ENCODE data around the gene PRR5. TPM values are rescaled to one million over a fixed set of nuclear protein-coding genes. Genes with fewer than 3 reads are reported as not detected.

PRR5 gene
- total and polyA plus RNA-seq, 2 donors from 2014 or later = 24.0 to 46.0 TPM

GRCh38 chr22:44782363-44782963 is 80.5 kb downstream of the PRR5 start:
- FAIRE-seq = no peak
- no peaks in the 10 kb centered on the region for H3K9me3 ChIP-seq (ENCODE audit: control insufficient read depth in 2 of 3, insufficient read depth in 1 of 3, low read length in 3 of 3)
- H3K4me3 ChIP-seq (ENCODE audit: low read length in 3 of 3) = no peak overlapping the region
- DNase-seq = no peak
- H3K9ac ChIP-seq (ENCODE audit: low read length in 3 of 3) = no peak overlapping the region
- H3K27me3 ChIP-seq (ENCODE audit: control insufficient read depth, insufficient read depth, low read length) = no peaks in the 10 kb centered on the region
- peaks cover 0 to under 1% (median 0%) of the 10 kb centered on the region in 3 donors for H3K36me3 ChIP-seq (ENCODE audit: control insufficient read depth in 2 of 3, insufficient read depth in 3 of 3, low read length in 3 of 3)
- H3K27ac ChIP-seq (ENCODE audit: low read depth in 2 of 2, low read length in 2 of 2) = no peak overlapping the region
- peaks cover 0 to 7% (median 0%) of the 10 kb centered on the region in 3 donors for H3K4me1 ChIP-seq (ENCODE audit: control insufficient read depth in 2 of 3, insufficient read depth in 2 of 3, low read depth in 1 of 3, low read length in 3 of 3)
- TF ChIP-seq CTCF (IDR thresholded peaks at IDR 0.05; ENCODE audit: borderline replicate concordance, extremely low read depth, insufficient read depth) = no peak
- intact Hi-C loops (cut with DNase I) = no loop called here

- peaks cover 0 to 2% (median 0%) of the 10 kb centered on the region in 3 donors for H3K36me3 ChIP-seq (ENCODE audit: control insufficient read depth in 2 of 3, insufficient read depth in 3 of 3, low read length in 3 of 3)
- no peaks in the 10 kb centered on the region for H3K9me3 ChIP-seq (ENCODE audit: control insufficient read depth in 2 of 3, insufficient read depth in 1 of 3, low read length in 3 of 3)
- no peak for DNase-seq
- intact Hi-C loops (cut with DNase I) = no loop called here
- H3K27me3 ChIP-seq (ENCODE audit: control insufficient read depth, insufficient read depth, low read length) = no peaks in the 10 kb centered on the region
- no peak for TF ChIP-seq CTCF (IDR thresholded peaks at IDR 0.05; ENCODE audit: borderline replicate concordance, extremely low read depth, insufficient read depth)
- FAIRE-seq = no peak
- H3K27ac ChIP-seq (ENCODE audit: low read depth in 2 of 2, low read length in 2 of 2) = no peak overlapping the region
- no peak overlapping the region for H3K9ac ChIP-seq (ENCODE audit: low read length in 3 of 3)
- H3K4me3 ChIP-seq (ENCODE audit: low read length in 3 of 3) = no peak overlapping the region
- H3K4me1 ChIP-seq (ENCODE audit: control insufficient read depth in 2 of 3, insufficient read depth in 2 of 3, low read depth in 1 of 3, low read length in 3 of 3) = peaks cover 0 to 6% (median 0%) of the 10 kb centered on the region in 3 donors
Measured at GRCh38 chr22:44783091-44783490, 81.1 kb downstream of the PRR5 start.

GRCh38 chr22:44783581-44783980 is 81.6 kb downstream of the PRR5 start:
- Histone ChIP-seq H3K9ac (ENCODE audit: low read length in 3 of 3) (no peak overlapping the region), H3K4me3 (ENCODE audit: low read length in 3 of 3) (no peak overlapping the region), H3K36me3 (ENCODE audit: control insufficient read depth in 2 of 3, insufficient read depth in 3 of 3, low read length in 3 of 3) (peaks cover 0 to 2% (median 0%) of the 10 kb centered on the region in 3 donors), H3K9me3 (ENCODE audit: control insufficient read depth in 2 of 3, insufficient read depth in 1 of 3, low read length in 3 of 3) (no peaks in the 10 kb centered on the region), H3K4me1 (ENCODE audit: control insufficient read depth in 2 of 3, insufficient read depth in 2 of 3, low read depth in 1 of 3, low read length in 3 of 3) (peaks cover 0 to 1% (median 0%) of the 10 kb centered on the region in 3 donors), H3K27me3 (ENCODE audit: control insufficient read depth, insufficient read depth, low read length) (no peaks in the 10 kb centered on the region), H3K27ac (ENCODE audit: low read depth in 2 of 2, low read length in 2 of 2) (no peak overlapping the region)
- no peak for DNase-seq
- TF ChIP-seq CTCF (IDR thresholded peaks at IDR 0.05; ENCODE audit: borderline replicate concordance, extremely low read depth, insufficient read depth) = no peak
- intact Hi-C loops (cut with DNase I) = no loop called here
- FAIRE-seq = no peak

GRCh38 chr22:44786136-44786535 is 84.1 kb downstream of the PRR5 start:
- no peak for FAIRE-seq
- Histone ChIP-seq H3K9me3 (ENCODE audit: control insufficient read depth in 2 of 3, insufficient read depth in 1 of 3, low read length in 3 of 3) (no peaks in the 10 kb centered on the region), H3K27me3 (ENCODE audit: control insufficient read depth, insufficient read depth, low read length) (no peaks in the 10 kb centered on the region), H3K27ac (ENCODE audit: low read depth in 2 of 2, low read length in 2 of 2) (no peak overlapping the region), H3K36me3 (ENCODE audit: control insufficient read depth in 2 of 3, insufficient read depth in 3 of 3, low read length in 3 of 3) (peaks cover 0 to 2% (median 0%) of the 10 kb centered on the region in 3 donors), H3K4me3 (ENCODE audit: low read length in 3 of 3) (no peak overlapping the region), H3K9ac (ENCODE audit: low read length in 3 of 3) (no peak overlapping the region), H3K4me1 (ENCODE audit: control insufficient read depth in 2 of 3, insufficient read depth in 2 of 3, low read depth in 1 of 3, low read length in 3 of 3) (no peaks in the 10 kb centered on the region)
- intact Hi-C loops (cut with DNase I) = no loop called here
- no peak for TF ChIP-seq CTCF (IDR thresholded peaks at IDR 0.05; ENCODE audit: borderline replicate concordance, extremely low read depth, insufficient read depth)
- no peak for DNase-seq
